Thyroid gland (tissue), 4 donors: Measurements from ENCODE around the gene DGCR2. TPM values are rescaled to one million over a fixed set of nuclear protein-coding genes. Genes with fewer than 3 reads are reported as not detected.
"Not testable (repeated sequence)": the region's sequence is repeated elsewhere in the genome, so short reads cannot be mapped to it uniquely, and the experiment has no call there.

Experiments
- DNase-seq, 2 donors: peaks; one replicate each; pipeline ENCODE4 v3.0.0-alpha.2; 2019
- H3K27ac ChIP-seq, 3 donors: fragments of 200-600 bp; sonication (generic); 1 replicate in 2 of 3; 2 replicates in 1 of 3; pipeline ENCODE4 v1.5.1; 2016 to 2019; ENCODE audit warnings: mild to moderate bottlenecking in 1 of 3, moderate library complexity in 1 of 3
- H3K27me3 ChIP-seq: fragments of 200-600 bp; sonication (generic); one replicate; pipeline ENCODE4 v1.5.1; 2019
- H3K36me3 ChIP-seq, 2 donors: fragments of 200-600 bp; sonication (generic); one replicate each; pipeline ENCODE4 v1.5.1; 2016 to 2019
- H3K4me1 ChIP-seq, 2 donors: fragments of 200-600 bp; sonication (generic); one replicate each; pipeline ENCODE4 v1.5.1; 2017 to 2019
- H3K4me3 ChIP-seq, 3 donors: fragments of 200-600 bp; sonication (generic); replicated peaks in 1 of 3; 1 replicate in 2 of 3; 2 replicates in 1 of 3; pipeline ENCODE4 v1.5.1; 2016; ENCODE audit warnings: mild to moderate bottlenecking in 1 of 3
- H3K9me3 ChIP-seq: fragments of 200-600 bp; sonication (generic); one replicate; pipeline ENCODE4 v1.5.1; 2017
- CTCF ChIP-seq, 6 experiments: fragments of 200-600 bp in 3 of 6; fragments of 450-650 bp in 3 of 6; sonication (generic) in 3 of 6; IDR thresholded peaks; one replicate each; pipeline ENCODE4 v1.5.1; 2016 to 2019; ENCODE audit warnings: antibody characterized with exemption in 6 of 6, mild to moderate bottlenecking in 2 of 6, inconsistent platforms in 1 of 6, moderate library complexity in 1 of 6
- POLR2A ChIP-seq, 2 donors: fragments of 450-650 bp; IDR thresholded peaks; one replicate each; pipeline ENCODE4 v1.6.1; 2017; ENCODE audit warnings: antibody characterized with exemption in 2 of 2, mild to moderate bottlenecking in 2 of 2, moderate library complexity in 1 of 2
- WGBS, 2 donors: methylation state at CpG; one replicate each; pipeline ENCODE4 v1.1.5; 2017; 5-methylcytosine and 5-hydroxymethylcytosine counted together
- intact Hi-C: fragments of 100-400 bp; cut with DNase I; formaldehyde crosslinking; loops from one replicate; pipeline ENCODE4 v1.15.1; 2023
- total RNA-seq, 4 donors: library from RNA; depleted of rRNA; stranded (reverse); fragments of >200 nt; gene quantifications; one replicate each; pipeline ENCODE4 v1.2.3, GENCODE V29; 2016

The DGCR2 gene
- total RNA-seq, 4 donors from 2014 or later, result 49.3 to 106 (median 86.9) TPM

DNA sequence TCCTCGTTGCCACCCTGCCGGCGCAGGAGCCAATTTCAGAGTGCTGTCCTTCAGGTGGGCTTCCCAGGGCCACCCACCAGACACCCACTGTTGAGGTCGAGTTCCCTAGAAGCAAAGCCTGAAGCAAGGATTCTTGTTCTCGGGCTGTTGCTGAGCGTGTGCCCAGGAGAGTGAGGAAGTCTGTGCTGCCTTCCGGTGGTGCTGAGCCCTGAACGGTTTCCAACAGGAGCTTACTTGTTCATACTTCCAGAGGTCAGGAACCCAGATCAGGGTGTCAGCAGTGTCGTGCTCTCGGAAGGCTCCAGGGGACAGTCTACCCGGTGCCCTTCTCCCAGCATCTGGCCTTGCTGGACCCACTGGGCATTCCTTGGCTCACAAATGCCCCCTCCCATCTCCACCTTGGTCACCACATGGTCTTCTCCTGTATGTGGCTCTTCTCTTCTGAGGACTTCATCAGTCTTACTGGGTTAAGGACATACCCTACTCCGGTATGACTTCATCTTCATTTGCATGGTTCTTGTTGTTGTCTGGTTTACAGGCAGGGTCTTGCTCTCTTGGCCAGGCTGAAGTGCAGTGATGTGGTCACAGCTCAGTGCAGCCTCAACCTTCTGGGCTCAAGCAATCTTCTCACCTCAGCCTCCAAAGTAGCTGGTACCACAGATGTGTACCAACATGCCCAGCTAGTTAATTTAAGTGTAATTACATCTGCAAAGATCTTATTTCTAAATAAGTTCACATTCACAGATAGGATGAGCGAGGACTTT lies 45.1 kb upstream of the DGCR2 start:
- Histone ChIP-seq H3K4me3 (no peak overlapping the region), H3K36me3 (no peaks in the 10 kb centered on the region), H3K9me3 (no peaks in the 10 kb centered on the region), H3K27me3 (peaks cover 4% of the 10 kb centered on the region), H3K4me1 (peaks cover 16 to 21% of the 10 kb centered on the region in 2 donors), H3K27ac (no peak overlapping the region)
- intact Hi-C loops, result no loop called here
- TF ChIP-seq POLR2A (IDR thresholded peaks at IDR 0.05) (no peak), CTCF (IDR thresholded peaks at IDR 0.05) (no peak)
- WGBS, 2 donors, result 71 to 86% methylated on average over 5 to 13 of the region's 13 CpGs
- no peak for DNase-seq

- WGBS, 2 donors, result 78 to 83% methylated on average over 8 of the region's 8 CpGs
- intact Hi-C loops, result no loop called here
These were observed 44.2 kb upstream of the DGCR2 start for GRCh38 chr22:19166421-19166820.

GRCh38 chr22:19164425-19164824 lies 42.2 kb upstream of the DGCR2 start:
- WGBS, 2 donors, result 92 to 93% methylated on average over 6 of the region's 6 CpGs
- H3K36me3 ChIP-seq, result no peaks in the 10 kb centered on the region
- H3K27ac ChIP-seq, result no peak overlapping the region
- no peaks in the 10 kb centered on the region for H3K9me3 ChIP-seq
- peaks cover 4% of the 10 kb centered on the region for H3K27me3 ChIP-seq
- DNase-seq, result no peak
- intact Hi-C loops, result no loop called here
- no peak for TF ChIP-seq POLR2A (IDR thresholded peaks at IDR 0.05)
- no peak for TF ChIP-seq CTCF (IDR thresholded peaks at IDR 0.05)
- no peak overlapping the region for H3K4me3 ChIP-seq
- peaks cover 2 to 5% of the 10 kb centered on the region in 2 donors for H3K4me1 ChIP-seq

More at GRCh38 chr22:19166421-19166820, 44.2 kb upstream of the DGCR2 start:
- Histone ChIP-seq H3K27me3 (peaks cover 4% of the 10 kb centered on the region), H3K4me3 (no peak overlapping the region), H3K36me3 (no peaks in the 10 kb centered on the region), H3K9me3 (no peaks in the 10 kb centered on the region), H3K27ac (no peak overlapping the region), H3K4me1 (peaks cover 13 to 18% of the 10 kb centered on the region in 2 donors)
- no peak for DNase-seq
- TF ChIP-seq CTCF (IDR thresholded peaks at IDR 0.05) (no peak), POLR2A (IDR thresholded peaks at IDR 0.05) (no peak)

DNA sequence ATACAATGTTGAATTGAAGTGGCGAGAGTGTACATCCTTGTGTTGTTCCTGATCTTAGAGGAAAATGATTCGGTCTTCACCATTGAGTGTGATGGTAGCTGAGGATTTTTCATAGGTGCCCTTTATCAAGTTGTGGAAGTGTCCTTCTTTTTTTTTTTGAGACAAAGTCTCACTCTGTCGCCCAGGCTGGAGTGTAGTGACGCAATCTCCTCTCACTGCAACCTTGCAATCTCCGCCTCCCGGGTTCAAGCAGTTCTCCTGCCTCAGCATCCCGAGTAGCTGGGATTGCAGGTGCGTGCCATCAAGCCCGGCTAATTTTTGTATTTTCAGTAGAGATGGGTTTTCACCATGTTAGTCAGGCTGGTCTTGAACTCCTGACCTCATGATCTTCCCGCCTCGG lies 36.4 kb upstream of the DGCR2 start:
- H3K27ac ChIP-seq, H3K36me3 ChIP-seq, intact Hi-C loops, H3K4me3 ChIP-seq, H3K9me3 ChIP-seq, H3K27me3 ChIP-seq, DNase-seq, H3K4me1 ChIP-seq: not testable (repeated sequence)
- 83 to 90% methylated on average over 11 of the region's 11 CpGs for WGBS, 2 donors

- H3K4me3 ChIP-seq, H3K4me1 ChIP-seq, H3K27me3 ChIP-seq, H3K9me3 ChIP-seq, H3K27ac ChIP-seq, intact Hi-C loops, DNase-seq, H3K36me3 ChIP-seq: not testable (repeated sequence)
- WGBS, 2 donors, result 87 to 91% methylated on average over 6 to 9 of the region's 9 CpGs
These were observed 33.9 kb upstream of the DGCR2 start for GRCh38 chr22:19156109-19156508.
